SK-N-MC (cell line): ENCODE measurements around the gene CD81.

Source experiments
- EZH2 ChIP-seq: fragments of 200-600 bp; sonication (generic); IDR thresholded peaks from one replicate; pipeline ENCODE4 v1.6.1; 2017; ENCODE audit warnings: antibody characterized with exemption
- FOXP2 ChIP-seq: optimal IDR thresholded peaks from 2 replicates; pipeline ENCODE3; 2011; ENCODE audit warnings: mild to moderate bottlenecking, moderate library complexity; ENCODE audit not compliant: insufficient read depth; ENCODE audit errors: extremely low read length, control extremely low read depth
- POLR2AphosphoS5 ChIP-seq: IDR thresholded peaks from 2 replicates; pipeline ENCODE4 v1.6.1; 2012; ENCODE audit warnings: mild to moderate bottlenecking, low read depth, low read length, borderline replicate concordance

DNA sequence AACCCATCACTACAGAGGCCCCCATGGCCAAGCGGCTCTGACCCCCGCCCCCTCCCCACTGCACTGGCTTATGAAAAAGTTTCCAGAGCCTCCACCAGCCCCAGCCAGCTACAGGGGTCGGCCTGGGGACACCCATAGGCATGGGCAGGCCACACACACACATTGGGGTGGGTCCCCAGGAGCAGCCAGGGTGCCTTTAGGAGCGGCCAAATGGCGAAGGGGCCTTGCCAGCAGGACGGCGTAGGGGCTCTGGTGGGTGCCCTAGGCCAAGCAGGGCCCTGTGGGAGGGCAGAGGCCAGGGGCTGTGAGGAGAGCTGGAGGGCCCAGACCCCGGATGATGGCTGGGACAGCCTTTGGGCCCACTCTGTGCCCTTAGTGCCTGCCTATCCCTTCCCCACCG is 33.5 kb downstream of the CD81 start:
- TF ChIP-seq EZH2 (no peak), POLR2AphosphoS5 (no peak), FOXP2 (no peak)
